ENCODE data around the gene DDX31. TPM values are rescaled to one million over a fixed set of nuclear protein-coding genes. Genes with fewer than 3 reads are reported as not detected.
A peak's percentile ranks its signal among the peaks of the same experiment; 100 is the strongest.

Gene DDX31
- polyA plus RNA-seq, 1 donor, result 12.3 TPM

- peaks cover 63% of the 10 kb centered on the region for H3K36me3 ChIP-seq (ENCODE audit: control insufficient read depth, insufficient read depth, low read length)
- H3K27me3 ChIP-seq (ENCODE audit: control insufficient read depth, insufficient read depth, low read length), result no peaks in the 10 kb centered on the region
- no peaks in the 10 kb centered on the region for H3K4me1 ChIP-seq (ENCODE audit: control insufficient read depth, insufficient read depth, low read length)
- peak in 1 of 2 donors; percentile 23 for DNase-seq
- H3K9me3 ChIP-seq (ENCODE audit: control insufficient read depth, low read depth, low read length), result no peaks in the 10 kb centered on the region
- no peak overlapping the region for H3K4me3 ChIP-seq (ENCODE audit: low read length)
- no peak overlapping the region for H3K27ac ChIP-seq (ENCODE audit: low read length)
- WGBS (ENCODE audit: insufficient coverage, low lambda C conversion rate), result 86% methylated on average over 1 of the region's 5 CpGs
These were observed 30.5 kb downstream of the DDX31 start for GRCh38 chr9:132639322-132639721.

- DNase-seq, result no peak
- no peaks in the 10 kb centered on the region for H3K9me3 ChIP-seq (ENCODE audit: control insufficient read depth, low read depth, low read length)
- peaks cover 57% of the 10 kb centered on the region for H3K36me3 ChIP-seq (ENCODE audit: control insufficient read depth, insufficient read depth, low read length)
- H3K4me3 ChIP-seq (ENCODE audit: low read length), result no peak overlapping the region
- no peaks in the 10 kb centered on the region for H3K4me1 ChIP-seq (ENCODE audit: control insufficient read depth, insufficient read depth, low read length)
- 100% methylated on average over 2 of the region's 5 CpGs for WGBS (ENCODE audit: insufficient coverage, low lambda C conversion rate)
- no peaks in the 10 kb centered on the region for H3K27me3 ChIP-seq (ENCODE audit: control insufficient read depth, insufficient read depth, low read length)
- no peak overlapping the region for H3K27ac ChIP-seq (ENCODE audit: low read length)
These were observed 31.5 kb downstream of the DDX31 start for GRCh38 chr9:132638240-132638639.

- 87% methylated on average over 3 of the region's 12 CpGs for WGBS (ENCODE audit: insufficient coverage, low lambda C conversion rate)
- Histone ChIP-seq H3K27ac (ENCODE audit: low read length) (no peak overlapping the region), H3K27me3 (ENCODE audit: control insufficient read depth, insufficient read depth, low read length) (no peaks in the 10 kb centered on the region), H3K36me3 (ENCODE audit: control insufficient read depth, insufficient read depth, low read length) (peaks cover 52% of the 10 kb centered on the region), H3K4me1 (ENCODE audit: control insufficient read depth, insufficient read depth, low read length) (no peaks in the 10 kb centered on the region), H3K4me3 (ENCODE audit: low read length) (no peak overlapping the region), H3K9me3 (ENCODE audit: control insufficient read depth, low read depth, low read length) (no peaks in the 10 kb centered on the region)
- no peak for DNase-seq
These were observed 32.0 kb downstream of the DDX31 start for GRCh38 chr9:132637801-132638200.

GRCh38 chr9:132637351-132637750 lies 32.4 kb downstream of the DDX31 start:
- WGBS (ENCODE audit: insufficient coverage, low lambda C conversion rate), result no CpG with 5 or more reads among the region's 12 CpGs
- Histone ChIP-seq H3K9me3 (ENCODE audit: control insufficient read depth, low read depth, low read length) (no peaks in the 10 kb centered on the region), H3K27ac (ENCODE audit: low read length) (no peak overlapping the region), H3K27me3 (ENCODE audit: control insufficient read depth, insufficient read depth, low read length) (no peaks in the 10 kb centered on the region), H3K4me3 (ENCODE audit: low read length) (no peak overlapping the region), H3K36me3 (ENCODE audit: control insufficient read depth, insufficient read depth, low read length) (peaks cover 52% of the 10 kb centered on the region), H3K4me1 (ENCODE audit: control insufficient read depth, insufficient read depth, low read length) (no peaks in the 10 kb centered on the region)
- peak in 1 of 2 donors; percentile 7 for DNase-seq

GRCh38 chr9:132634327-132634726 lies 35.5 kb downstream of the DDX31 start:
- no peaks in the 10 kb centered on the region for H3K9me3 ChIP-seq (ENCODE audit: control insufficient read depth, low read depth, low read length)
- no peak for DNase-seq
- no peak overlapping the region for H3K4me3 ChIP-seq (ENCODE audit: low read length)
- H3K36me3 ChIP-seq (ENCODE audit: control insufficient read depth, insufficient read depth, low read length), result peaks cover 51% of the 10 kb centered on the region
- no peaks in the 10 kb centered on the region for H3K4me1 ChIP-seq (ENCODE audit: control insufficient read depth, insufficient read depth, low read length)
- H3K27me3 ChIP-seq (ENCODE audit: control insufficient read depth, insufficient read depth, low read length), result no peaks in the 10 kb centered on the region
- no CpG with 5 or more reads among the region's 3 CpGs for WGBS (ENCODE audit: insufficient coverage, low lambda C conversion rate)
- H3K27ac ChIP-seq (ENCODE audit: low read length), result no peak overlapping the region

- no peak overlapping the region for H3K4me3 ChIP-seq (ENCODE audit: low read length)
- 50% methylated on average over 2 of the region's 7 CpGs for WGBS (ENCODE audit: insufficient coverage, low lambda C conversion rate)
- no peak overlapping the region for H3K27ac ChIP-seq (ENCODE audit: low read length)
- peaks cover 50% of the 10 kb centered on the region for H3K36me3 ChIP-seq (ENCODE audit: control insufficient read depth, insufficient read depth, low read length)
- H3K4me1 ChIP-seq (ENCODE audit: control insufficient read depth, insufficient read depth, low read length), result no peaks in the 10 kb centered on the region
- no peaks in the 10 kb centered on the region for H3K9me3 ChIP-seq (ENCODE audit: control insufficient read depth, low read depth, low read length)
- no peaks in the 10 kb centered on the region for H3K27me3 ChIP-seq (ENCODE audit: control insufficient read depth, insufficient read depth, low read length)
- peak in 1 of 2 donors; percentile 43 for DNase-seq
These were observed 37.2 kb downstream of the DDX31 start for GRCh38 chr9:132632413-132633129.

- no peak for DNase-seq
- Histone ChIP-seq H3K4me3 (ENCODE audit: low read length) (no peak overlapping the region), H3K27ac (ENCODE audit: low read length) (no peak overlapping the region), H3K4me1 (ENCODE audit: control insufficient read depth, insufficient read depth, low read length) (no peaks in the 10 kb centered on the region), H3K27me3 (ENCODE audit: control insufficient read depth, insufficient read depth, low read length) (no peaks in the 10 kb centered on the region), H3K9me3 (ENCODE audit: control insufficient read depth, low read depth, low read length) (no peaks in the 10 kb centered on the region), H3K36me3 (ENCODE audit: control insufficient read depth, insufficient read depth, low read length) (peaks cover 43% of the 10 kb centered on the region)
- no CpG with 5 or more reads among the region's 7 CpGs for WGBS (ENCODE audit: insufficient coverage, low lambda C conversion rate)
These were observed 38.1 kb downstream of the DDX31 start for GRCh38 chr9:132631685-132632084.

- H3K4me1 ChIP-seq (ENCODE audit: control insufficient read depth, insufficient read depth, low read length), result no peaks in the 10 kb centered on the region
- WGBS (ENCODE audit: insufficient coverage, low lambda C conversion rate), result 100% methylated on average over 1 of the region's 5 CpGs
- no peak overlapping the region for H3K27ac ChIP-seq (ENCODE audit: low read length)
- H3K27me3 ChIP-seq (ENCODE audit: control insufficient read depth, insufficient read depth, low read length), result no peaks in the 10 kb centered on the region
- H3K36me3 ChIP-seq (ENCODE audit: control insufficient read depth, insufficient read depth, low read length), result peaks cover 45% of the 10 kb centered on the region
- no peaks in the 10 kb centered on the region for H3K9me3 ChIP-seq (ENCODE audit: control insufficient read depth, low read depth, low read length)
- DNase-seq, result no peak
- H3K4me3 ChIP-seq (ENCODE audit: low read length), result no peak overlapping the region
These were observed 38.5 kb downstream of the DDX31 start for GRCh38 chr9:132631280-132631679.

GRCh38 chr9:132630811-132631210 lies 39.0 kb downstream of the DDX31 start:
- Histone ChIP-seq H3K4me1 (ENCODE audit: control insufficient read depth, insufficient read depth, low read length) (no peaks in the 10 kb centered on the region), H3K27me3 (ENCODE audit: control insufficient read depth, insufficient read depth, low read length) (no peaks in the 10 kb centered on the region), H3K4me3 (ENCODE audit: low read length) (no peak overlapping the region), H3K36me3 (ENCODE audit: control insufficient read depth, insufficient read depth, low read length) (peaks cover 44% of the 10 kb centered on the region), H3K27ac (ENCODE audit: low read length) (no peak overlapping the region), H3K9me3 (ENCODE audit: control insufficient read depth, low read depth, low read length) (no peaks in the 10 kb centered on the region)
- WGBS (ENCODE audit: insufficient coverage, low lambda C conversion rate), result 100% methylated on average over 1 of the region's 3 CpGs
- no peak for DNase-seq

- Histone ChIP-seq H3K9me3 (ENCODE audit: control insufficient read depth, low read depth, low read length) (no peaks in the 10 kb centered on the region), H3K36me3 (ENCODE audit: control insufficient read depth, insufficient read depth, low read length) (peaks cover 46% of the 10 kb centered on the region), H3K27me3 (ENCODE audit: control insufficient read depth, insufficient read depth, low read length) (no peaks in the 10 kb centered on the region), H3K27ac (ENCODE audit: low read length) (no peak overlapping the region), H3K4me1 (ENCODE audit: control insufficient read depth, insufficient read depth, low read length) (no peaks in the 10 kb centered on the region), H3K4me3 (ENCODE audit: low read length) (no peak overlapping the region)
- no peak for DNase-seq
- no CpG with 5 or more reads among the region's 9 CpGs for WGBS (ENCODE audit: insufficient coverage, low lambda C conversion rate)
These were observed 39.7 kb downstream of the DDX31 start for GRCh38 chr9:132630116-132630515.

- Histone ChIP-seq H3K27me3 (ENCODE audit: control insufficient read depth, insufficient read depth, low read length) (no peaks in the 10 kb centered on the region), H3K27ac (ENCODE audit: low read length) (no peak overlapping the region), H3K4me3 (ENCODE audit: low read length) (no peak overlapping the region), H3K9me3 (ENCODE audit: control insufficient read depth, low read depth, low read length) (no peaks in the 10 kb centered on the region), H3K36me3 (ENCODE audit: control insufficient read depth, insufficient read depth, low read length) (peaks cover 48% of the 10 kb centered on the region), H3K4me1 (ENCODE audit: control insufficient read depth, insufficient read depth, low read length) (no peaks in the 10 kb centered on the region)
- no CpG with 5 or more reads among the region's 8 CpGs for WGBS (ENCODE audit: insufficient coverage, low lambda C conversion rate)
- DNase-seq, result no peak
These were observed 41.0 kb downstream of the DDX31 start for GRCh38 chr9:132628746-132629145.
